ENCODE measurements around the gene SLC10A1.
A peak's percentile ranks its signal among the peaks of the same experiment; 100 is the strongest.
"Not testable (repeated sequence)": the region's sequence is repeated elsewhere in the genome, so short reads cannot be mapped to it uniquely, and the experiment has no call there.

Gene SLC10A1

GRCh38 chr14:69796797-69797500, at the start of gene SLC10A1:
TSS of gene SLC10A1 (minus strand) at chr14:69797241. CDS start at chr14:69797155, 86 bp downstream.
- no peak for DNase-seq

- no peak for DNase-seq
Observed at GRCh38 chr14:69845787-69846186, 48.7 kb upstream of the SLC10A1 start.

- DNase-seq, result no peak
Observed at GRCh38 chr14:69845050-69845581, 48.1 kb upstream of the SLC10A1 start.

- DNase-seq, result no peak
Observed at GRCh38 chr14:69844171-69844570, 47.1 kb upstream of the SLC10A1 start.

- no peak for DNase-seq
Observed at GRCh38 chr14:69842686-69843420, 45.8 kb upstream of the SLC10A1 start.

GRCh38 chr14:69841656-69842055, 44.6 kb upstream of the SLC10A1 start:
- no peak for DNase-seq

GRCh38 chr14:69839661-69840060, 42.6 kb upstream of the SLC10A1 start:
- DNase-seq, result no peak

- no peak for DNase-seq
Observed at GRCh38 chr14:69838881-69839416, 41.9 kb upstream of the SLC10A1 start.

GRCh38 chr14:69828879-69829278, 31.8 kb upstream of the SLC10A1 start:
- no peak for DNase-seq

- no peak for DNase-seq
Observed at GRCh38 chr14:69828354-69828753, 31.3 kb upstream of the SLC10A1 start.

- no peak for DNase-seq
Observed at GRCh38 chr14:69827560-69827959, 30.5 kb upstream of the SLC10A1 start.

GRCh38 chr14:69822456-69822855, 25.4 kb upstream of the SLC10A1 start:
- DNase-seq, result no peak

GRCh38 chr14:69820991-69821390, 23.9 kb upstream of the SLC10A1 start:
- DNase-seq, result no peak

GRCh38 chr14:69819607-69820006, 22.6 kb upstream of the SLC10A1 start:
- no peak for DNase-seq

- DNase-seq, result peak; percentile 57
Observed at GRCh38 chr14:69818758-69819191, 21.7 kb upstream of the SLC10A1 start.

GRCh38 chr14:69816216-69816615, 19.2 kb upstream of the SLC10A1 start:
- no peak for DNase-seq

GRCh38 chr14:69815556-69815955, 18.5 kb upstream of the SLC10A1 start:
- no peak for DNase-seq

- no peak for DNase-seq
Observed at GRCh38 chr14:69814397-69814796, 17.4 kb upstream of the SLC10A1 start.

GRCh38 chr14:69813346-69813745, 16.3 kb upstream of the SLC10A1 start:
- DNase-seq, result not testable (repeated sequence)

GRCh38 chr14:69812711-69813110, 15.7 kb upstream of the SLC10A1 start:
- no peak for DNase-seq

- no peak for DNase-seq
Observed at GRCh38 chr14:69811868-69812252, 14.8 kb upstream of the SLC10A1 start.

- DNase-seq, result no peak
Observed at GRCh38 chr14:69811227-69811867, 14.3 kb upstream of the SLC10A1 start.
